HG02571 (cell line): Measurements from ENCODE around the gene RNF115.

Experiments used
- ATAC-seq: cut with Tn5 transposase; IDR thresholded peaks from one replicate; pipeline ENCODE4 v1.9.1; 2021; ENCODE audit warnings: mild to moderate bottlenecking, moderate library complexity; ENCODE audit not compliant: unreplicated experiment

RNF115 gene

DNA sequence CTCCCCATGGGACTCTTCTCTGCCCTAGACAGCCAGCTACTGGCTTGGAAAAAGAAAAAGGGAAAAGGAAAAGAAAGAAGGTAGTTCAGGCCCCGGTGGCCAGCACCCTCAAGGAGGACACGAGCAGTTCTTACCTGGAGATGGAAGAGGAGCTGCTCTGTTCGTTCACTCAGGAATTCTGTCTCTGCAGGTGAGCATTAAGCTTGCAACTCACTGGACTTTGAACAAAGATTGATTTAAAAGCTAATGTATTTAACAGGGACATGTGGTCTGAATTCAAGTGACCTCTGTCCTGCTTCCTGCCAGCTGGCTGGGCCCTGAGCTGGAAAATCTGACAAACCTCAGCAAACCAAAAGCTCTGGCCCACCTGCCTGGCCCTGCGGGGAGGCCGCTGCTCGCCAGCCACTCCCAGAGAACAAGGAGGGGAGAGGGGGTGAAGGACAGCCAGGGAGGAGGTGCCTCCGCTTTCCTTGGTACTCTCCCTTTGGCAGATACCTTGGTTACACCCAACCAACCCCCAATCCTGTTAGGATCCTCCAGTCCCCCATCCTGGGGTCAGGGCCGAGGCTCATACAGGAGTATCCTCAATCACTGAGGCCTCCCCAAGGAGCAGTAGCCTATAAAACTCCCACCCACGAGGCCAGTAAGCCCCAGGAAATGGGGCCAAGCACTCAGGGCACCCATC is 116.6 kb downstream of the RNF115 start, which contains the start of gene PDZK1:
Gene PDZK1 (minus strand): TSS at position 186 of the 685 bp plus-strand sequence. CDS start 19,347 bp downstream, outside the sequence.
- ATAC-seq, result no peak

GRCh38 chr1:145706086-145706664 is 117.7 kb downstream of the RNF115 start:
- ATAC-seq, result no peak

DNA sequence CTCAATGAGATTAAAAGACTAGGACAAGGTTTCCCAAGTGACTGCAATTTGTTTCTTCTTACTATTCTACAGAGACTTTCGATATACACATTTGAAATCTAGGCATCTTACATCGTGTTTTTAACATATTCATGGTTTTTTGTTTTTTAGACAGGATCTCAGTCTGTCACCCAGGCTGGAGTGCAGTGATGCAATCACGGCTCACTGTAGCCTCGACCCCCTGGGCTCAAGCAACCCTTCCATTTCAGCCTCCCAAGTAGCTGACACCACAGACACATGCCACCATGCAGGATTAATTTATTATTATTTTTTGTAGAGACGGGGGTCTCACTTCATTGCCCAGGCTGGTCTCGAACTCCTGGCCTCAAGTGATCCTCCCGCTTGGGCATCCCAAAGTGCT is 118.3 kb downstream of the RNF115 start:
- ATAC-seq, result no peak

DNA sequence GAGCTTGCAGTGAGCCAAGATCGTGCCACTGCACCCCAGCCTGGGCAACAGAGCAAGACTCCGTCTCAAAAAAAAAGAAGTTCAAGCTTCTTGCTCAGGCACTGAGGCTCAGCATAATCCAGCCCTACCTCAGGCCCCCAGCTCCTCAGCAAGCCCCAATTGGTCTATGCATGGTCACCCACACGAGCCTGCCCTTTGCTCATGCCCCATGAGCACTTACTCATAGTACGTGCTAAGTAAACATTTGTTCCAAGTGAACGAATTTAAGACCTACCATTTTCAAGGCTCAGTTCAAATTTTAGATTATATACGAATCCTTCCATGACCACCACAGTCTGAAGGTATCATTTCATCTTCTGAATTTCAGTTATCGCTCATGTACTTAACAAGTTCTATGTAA is 121.1 kb downstream of the RNF115 start:
- no peak for ATAC-seq

DNA sequence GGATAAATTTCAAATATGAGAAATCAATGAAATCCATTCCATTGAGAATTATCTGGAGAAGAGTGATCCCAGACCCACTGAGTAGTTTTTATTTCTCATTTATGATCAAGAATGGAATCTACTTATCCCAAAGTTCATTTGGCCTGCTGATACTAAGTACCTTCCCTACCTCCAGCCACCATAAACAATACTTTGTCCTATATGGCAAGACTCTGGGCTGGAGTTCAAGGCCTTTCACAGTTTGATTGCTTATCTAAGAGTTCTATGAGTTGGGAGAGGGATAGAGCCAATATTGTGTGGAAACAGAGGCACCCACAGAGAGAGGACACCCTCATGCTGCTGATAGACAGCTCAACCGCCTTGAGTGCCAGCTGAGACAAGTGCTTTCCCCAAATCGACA is 121.8 kb downstream of the RNF115 start:
- no peak for ATAC-seq

DNA sequence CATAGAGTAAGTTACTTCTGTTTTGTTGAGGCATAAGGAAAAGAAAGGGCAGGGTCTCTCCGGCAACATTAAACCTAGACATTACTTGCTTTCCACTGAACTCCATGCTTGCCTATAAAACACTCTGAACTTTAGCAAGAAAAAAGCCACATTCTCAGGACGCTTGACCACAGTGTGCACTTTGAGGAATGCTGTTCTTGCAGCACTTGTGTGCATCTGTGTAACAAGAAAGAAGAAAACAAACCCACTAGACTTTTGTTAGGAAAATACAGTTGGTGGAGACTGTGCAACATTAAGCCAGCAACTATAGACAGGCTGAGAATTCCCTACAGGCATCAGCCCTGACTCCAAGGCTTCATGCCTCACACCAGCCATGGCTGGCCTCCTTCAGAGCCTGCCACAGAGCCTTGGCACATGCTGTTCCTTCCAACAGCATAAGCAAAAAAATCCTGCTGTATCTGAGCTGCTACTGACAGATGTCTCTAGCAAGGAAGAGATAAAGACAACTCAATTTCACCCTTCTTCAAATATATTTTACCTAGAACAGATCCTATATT is 122.5 kb downstream of the RNF115 start:
- ATAC-seq, result no peak

- ATAC-seq, result no peak
These were observed 127.3 kb downstream of the RNF115 start for GRCh38 chr1:145696630-145696960.

GRCh38 chr1:145695821-145696629 is 127.9 kb downstream of the RNF115 start:
- ATAC-seq, result no peak

DNA sequence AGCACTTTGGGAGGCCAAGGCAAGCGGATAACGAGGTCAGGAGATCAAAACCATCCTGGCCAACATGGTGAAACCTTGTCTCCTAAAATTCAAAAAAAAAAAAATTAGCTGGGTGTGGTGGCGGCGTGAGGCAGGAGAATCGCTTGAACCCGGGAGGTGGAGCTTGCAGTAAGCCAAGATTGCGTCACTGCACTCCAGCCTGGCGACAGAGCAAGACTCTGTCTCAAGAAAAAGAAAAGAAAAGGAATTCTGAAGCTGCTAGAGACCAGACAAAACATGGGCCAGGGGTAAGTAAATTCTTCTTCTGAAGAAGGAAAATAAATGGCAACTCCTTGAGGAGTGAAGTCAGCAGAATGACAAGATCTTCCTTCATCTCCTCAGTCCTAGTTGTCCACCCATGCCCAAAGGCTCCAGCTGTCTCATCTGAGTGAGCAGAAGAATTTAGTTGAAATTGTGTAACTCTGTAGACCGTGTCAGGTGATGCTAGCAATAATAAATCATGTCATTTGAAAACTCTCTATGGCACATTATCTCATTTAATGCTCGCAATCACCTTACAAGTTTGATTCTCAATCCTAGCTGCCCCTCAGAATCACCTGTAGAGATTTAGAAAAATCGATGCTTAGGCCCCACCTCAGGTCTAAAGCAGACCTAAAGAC is 131.0 kb downstream of the RNF115 start:
- no peak for ATAC-seq

GRCh38 chr1:145690587-145691558 is 133.0 kb downstream of the RNF115 start:
- no peak for ATAC-seq

DNA sequence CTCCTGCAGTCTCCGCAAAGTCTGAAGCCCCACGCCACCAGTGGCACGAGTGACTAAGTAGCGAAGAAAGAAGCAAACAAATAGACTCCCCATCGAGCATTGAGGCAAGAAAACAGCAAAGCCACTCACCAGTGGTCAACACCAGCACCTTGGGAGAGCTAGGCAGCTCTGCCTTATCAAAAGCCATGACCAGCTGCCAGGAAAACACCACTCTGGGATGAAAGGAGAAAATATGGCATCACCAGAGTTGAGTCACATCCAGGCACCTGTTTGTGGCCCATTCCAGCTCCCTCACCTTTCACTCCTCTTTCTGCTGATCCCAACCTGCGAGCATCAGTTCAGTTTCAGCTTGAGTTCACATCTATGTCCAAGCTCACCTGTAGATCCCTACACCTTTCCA is 134.0 kb downstream of the RNF115 start:
- no peak for ATAC-seq

GRCh38 chr1:145688924-145689323 is 135.0 kb downstream of the RNF115 start:
- ATAC-seq, result no peak
